GM18867 (cell line): Measurements from ENCODE around the gene GNAO1.

ENCODE experiments used
- ATAC-seq: cut with Tn5 transposase; IDR thresholded peaks from one replicate; pipeline ENCODE4 v1.9.1; 2021; ENCODE audit warnings: mild to moderate bottlenecking, moderate library complexity; ENCODE audit not compliant: unreplicated experiment

The GNAO1 gene

GRCh38 chr16:56344518-56345405 lies 153.5 kb downstream of the GNAO1 start:
- no peak for ATAC-seq

DNA sequence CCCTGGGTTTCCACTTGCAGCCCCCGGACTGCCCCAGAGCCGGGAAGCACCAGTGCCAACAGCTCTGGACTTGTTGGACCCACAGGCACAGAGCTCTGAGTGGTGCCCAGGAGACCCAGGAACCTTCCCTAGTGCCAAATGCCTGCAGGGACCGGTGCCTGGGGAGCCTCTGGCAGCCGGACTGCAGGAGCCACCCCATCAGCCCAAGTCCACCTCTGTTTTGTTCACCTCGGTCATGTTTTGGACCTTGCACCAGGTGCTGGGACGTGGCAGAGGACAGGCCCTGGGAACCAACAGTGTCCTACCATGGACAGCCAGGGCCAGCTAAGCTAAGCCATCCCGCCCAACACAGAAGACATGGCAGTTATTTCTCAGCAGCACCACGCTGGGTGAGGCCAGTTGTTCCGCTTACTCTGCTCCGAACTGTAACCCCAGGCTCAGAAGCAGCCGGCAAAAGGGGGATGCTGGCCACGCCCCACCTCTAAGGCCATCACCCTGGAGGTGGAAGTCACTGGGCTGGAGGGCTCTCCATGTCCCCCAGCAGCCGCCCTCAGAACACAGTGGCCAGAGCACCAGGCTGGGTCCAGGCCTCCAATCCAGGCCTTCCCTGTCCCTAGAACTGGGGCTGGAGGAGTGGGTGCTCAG lies 154.2 kb downstream of the GNAO1 start:
- ATAC-seq = no peak

GRCh38 chr16:56346131-56346890 lies 155.0 kb downstream of the GNAO1 start:
- ATAC-seq = no peak

- no peak for ATAC-seq
Measured at GRCh38 chr16:56347166-56347565, 155.9 kb downstream of the GNAO1 start.

GRCh38 chr16:56347670-56348069 lies 156.4 kb downstream of the GNAO1 start:
- ATAC-seq = no peak

GRCh38 chr16:56348168-56349085 lies 157.1 kb downstream of the GNAO1 start:
- ATAC-seq = no peak

DNA sequence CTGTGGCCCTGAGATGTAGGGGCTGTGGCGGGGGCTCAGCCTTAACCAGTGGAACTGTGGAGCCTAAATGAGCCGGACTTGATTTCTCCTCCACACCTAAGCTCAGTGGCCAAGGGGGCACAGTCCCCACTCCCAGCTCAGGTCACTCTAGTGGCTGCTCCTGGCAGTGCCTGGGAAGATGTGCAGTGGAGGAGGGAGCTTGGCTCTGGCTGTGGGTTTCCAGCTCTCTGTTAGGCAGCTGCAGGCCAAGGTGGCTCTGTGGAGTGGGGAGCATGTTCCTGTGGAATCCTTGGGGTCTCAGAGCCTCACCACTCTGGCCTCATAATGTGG lies 157.8 kb downstream of the GNAO1 start:
- no peak for ATAC-seq

- ATAC-seq = no peak
Measured at GRCh38 chr16:56349711-56350161, 158.4 kb downstream of the GNAO1 start.

- ATAC-seq = no peak
Measured at GRCh38 chr16:56350491-56351405, 159.5 kb downstream of the GNAO1 start.

- no peak for ATAC-seq
Measured at GRCh38 chr16:56351481-56351880, 160.2 kb downstream of the GNAO1 start.

DNA sequence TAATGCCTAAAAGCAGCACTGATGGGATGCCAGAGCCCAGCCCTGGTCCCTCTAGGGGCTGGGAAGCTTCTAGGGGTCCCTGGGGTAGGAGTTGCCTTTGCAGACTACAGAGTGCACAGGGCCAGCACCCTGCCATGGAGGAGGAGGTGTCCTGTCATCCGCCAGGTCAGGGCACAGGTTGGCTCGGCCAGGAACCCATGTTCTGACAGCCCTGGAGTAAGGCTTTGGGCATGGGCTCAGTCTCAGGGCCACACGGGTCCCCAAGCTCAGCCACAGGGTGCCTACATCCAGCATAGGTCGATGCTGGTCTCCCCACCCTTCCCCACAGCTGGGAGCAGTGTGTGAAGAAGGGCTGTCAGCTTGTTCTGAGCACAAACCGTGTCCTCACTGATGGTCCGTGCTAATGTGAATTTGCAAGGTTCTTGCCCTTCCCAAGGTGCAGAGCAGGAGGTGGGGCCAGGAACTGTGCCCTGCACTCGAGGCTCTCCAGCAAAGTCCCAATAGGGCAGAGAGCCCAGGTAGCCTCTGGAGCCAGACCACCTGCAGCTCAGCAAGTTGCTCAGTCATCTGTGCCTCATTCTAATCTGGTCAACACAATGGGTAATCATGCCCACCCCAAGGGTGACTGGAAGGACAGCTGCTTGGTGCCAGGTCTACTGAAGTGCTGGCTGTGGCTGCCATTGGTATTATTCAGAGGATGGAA lies 161.2 kb downstream of the GNAO1 start:
- ATAC-seq = no peak

DNA sequence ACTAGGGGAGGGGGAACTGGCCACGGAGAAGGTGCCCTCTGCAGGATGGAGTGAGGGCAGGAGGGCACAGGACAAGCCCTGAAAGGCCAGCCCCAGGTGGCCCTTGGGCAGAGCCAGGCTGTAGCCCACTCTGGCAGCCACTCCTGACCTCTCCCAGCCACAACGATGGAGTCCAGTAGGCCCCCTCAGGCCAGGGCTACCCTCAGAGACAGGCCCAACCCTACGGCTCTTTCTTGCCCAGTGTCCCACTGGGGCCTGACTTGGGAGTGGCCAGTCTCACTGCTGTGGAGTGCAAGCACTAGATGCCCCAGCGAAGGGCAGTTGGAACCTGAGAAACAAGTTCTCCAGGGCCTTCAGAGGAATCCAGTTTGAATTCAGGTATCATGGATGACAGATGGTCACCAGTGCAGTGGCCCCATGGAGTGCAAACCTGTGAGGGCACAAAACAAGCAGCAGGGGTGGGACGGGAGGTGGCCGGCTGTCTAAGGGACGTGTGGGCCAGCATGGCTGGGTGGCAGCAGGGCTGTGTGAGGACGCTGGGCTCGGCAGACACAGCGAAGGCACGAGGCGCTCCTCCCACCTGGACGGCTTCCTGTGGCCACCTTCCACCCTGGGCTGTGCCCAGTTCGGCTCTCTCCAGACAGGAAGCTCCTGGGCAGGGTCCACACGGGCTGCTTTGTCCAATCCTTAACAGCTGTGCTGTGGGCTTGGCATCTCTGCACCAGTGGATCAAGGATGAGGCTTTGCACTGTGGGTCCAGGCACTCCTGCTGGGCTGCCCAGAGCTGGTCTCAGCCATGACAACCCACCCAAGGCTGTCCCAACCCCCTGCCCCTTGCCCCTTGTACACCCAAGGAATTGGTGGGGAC lies 162.0 kb downstream of the GNAO1 start:
- no peak for ATAC-seq

- ATAC-seq = no peak
Measured at GRCh38 chr16:56354016-56354415, 162.7 kb downstream of the GNAO1 start.

- no peak for ATAC-seq
Measured at GRCh38 chr16:56354746-56355145, 163.5 kb downstream of the GNAO1 start.

- ATAC-seq = no peak
Measured at GRCh38 chr16:56355221-56355620, 163.9 kb downstream of the GNAO1 start.

GRCh38 chr16:56355786-56356275 lies 164.5 kb downstream of the GNAO1 start:
- ATAC-seq = no peak

GRCh38 chr16:56356276-56357240 lies 165.3 kb downstream of the GNAO1 start:
- ATAC-seq = peak; percentile 90
